ENCODE measurements around the gene INPP4B.

INPP4B gene

DNA sequence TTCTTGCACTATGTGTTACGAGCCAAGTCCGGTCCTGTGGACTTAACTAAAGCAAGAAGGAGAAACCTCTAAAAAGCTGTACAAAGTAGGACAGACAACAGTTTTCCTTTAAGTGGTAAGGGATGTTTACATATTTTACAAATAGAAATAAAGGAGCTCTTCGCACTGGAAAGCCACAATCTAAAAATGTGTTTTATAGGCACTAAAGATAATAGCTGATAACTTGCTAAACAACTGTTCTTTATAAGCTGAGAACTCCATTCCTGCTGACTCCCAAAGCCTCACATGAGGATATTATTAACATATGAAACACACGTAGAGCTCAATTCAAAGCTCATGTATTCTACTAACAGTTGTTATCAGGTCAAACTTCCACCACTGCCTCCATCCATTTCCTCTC lies 519.9 kb downstream of the INPP4B start:
- no peak for DNase-seq (ENCODE audit: low read depth)
- H3K4me3 ChIP-seq (ENCODE audit: control insufficient read depth, low read depth, low read length), result no peak overlapping the region
- TF ChIP-seq, protein P1, sequence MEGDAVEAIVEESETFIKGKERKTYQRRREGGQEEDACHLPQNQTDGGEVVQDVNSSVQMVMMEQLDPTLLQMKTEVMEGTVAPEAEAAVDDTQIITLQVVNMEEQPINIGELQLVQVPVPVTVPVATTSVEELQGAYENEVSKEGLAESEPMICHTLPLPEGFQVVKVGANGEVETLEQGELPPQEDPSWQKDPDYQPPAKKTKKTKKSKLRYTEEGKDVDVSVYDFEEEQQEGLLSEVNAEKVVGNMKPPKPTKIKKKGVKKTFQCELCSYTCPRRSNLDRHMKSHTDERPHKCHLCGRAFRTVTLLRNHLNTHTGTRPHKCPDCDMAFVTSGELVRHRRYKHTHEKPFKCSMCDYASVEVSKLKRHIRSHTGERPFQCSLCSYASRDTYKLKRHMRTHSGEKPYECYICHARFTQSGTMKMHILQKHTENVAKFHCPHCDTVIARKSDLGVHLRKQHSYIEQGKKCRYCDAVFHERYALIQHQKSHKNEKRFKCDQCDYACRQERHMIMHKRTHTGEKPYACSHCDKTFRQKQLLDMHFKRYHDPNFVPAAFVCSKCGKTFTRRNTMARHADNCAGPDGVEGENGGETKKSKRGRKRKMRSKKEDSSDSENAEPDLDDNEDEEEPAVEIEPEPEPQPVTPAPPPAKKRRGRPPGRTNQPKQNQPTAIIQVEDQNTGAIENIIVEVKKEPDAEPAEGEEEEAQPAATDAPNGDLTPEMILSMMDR (IDR thresholded peaks at IDR 0.05; ENCODE audit: control insufficient read depth, insufficient read depth, low read depth, low read length, missing control alignments), result no peak

DNA sequence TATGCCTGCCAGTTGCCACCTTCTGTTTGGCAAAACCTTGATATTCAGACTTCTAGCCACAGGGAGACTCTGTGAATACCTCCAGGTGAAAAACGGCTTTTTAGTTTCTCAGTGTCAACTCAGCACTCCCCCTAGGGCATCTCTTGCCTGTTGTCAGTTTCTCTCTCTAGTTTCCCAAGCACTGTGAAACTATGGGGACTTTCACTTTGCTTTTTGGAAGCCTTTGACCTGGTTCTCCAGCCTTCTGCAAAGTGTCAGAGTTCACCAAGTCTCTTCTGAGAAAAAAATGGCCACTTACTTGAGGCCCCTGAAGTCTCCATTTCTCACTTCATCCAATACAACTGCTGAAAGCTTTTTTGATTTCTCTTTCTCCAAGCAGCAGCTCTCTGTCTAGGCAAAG lies 521.5 kb downstream of the INPP4B start:
- no peak overlapping the region for H3K4me3 ChIP-seq (ENCODE audit: control insufficient read depth, low read depth, low read length)
- no peak for DNase-seq (ENCODE audit: low read depth)
- TF ChIP-seq, protein P1 (IDR thresholded peaks at IDR 0.05; ENCODE audit: control insufficient read depth, insufficient read depth, low read depth, low read length, missing control alignments), result no peak

DNA sequence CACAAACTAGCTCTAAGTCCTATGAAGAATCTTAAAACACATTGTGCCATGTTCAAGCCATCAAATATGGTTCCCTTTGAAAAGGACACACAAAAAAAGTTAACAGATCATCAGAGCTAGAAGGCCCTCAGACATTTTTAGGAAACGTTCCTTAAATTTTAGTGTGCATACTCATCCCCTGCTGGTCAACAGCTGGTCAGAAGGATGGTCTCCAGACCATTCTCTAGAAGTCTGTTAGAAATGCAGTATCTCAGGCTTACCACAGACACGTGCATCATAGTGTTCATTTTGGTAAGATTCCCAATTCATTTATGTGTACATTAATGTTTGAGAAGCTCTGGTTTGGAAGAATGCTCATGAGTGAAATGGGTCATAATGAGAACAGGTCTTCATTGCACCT lies 523.1 kb downstream of the INPP4B start:
- no peak for DNase-seq (ENCODE audit: low read depth)
- no peak overlapping the region for H3K4me3 ChIP-seq (ENCODE audit: control insufficient read depth, low read depth, low read length)
- TF ChIP-seq, protein P1 (IDR thresholded peaks at IDR 0.05; ENCODE audit: control insufficient read depth, insufficient read depth, low read depth, low read length, missing control alignments), result no peak

DNA sequence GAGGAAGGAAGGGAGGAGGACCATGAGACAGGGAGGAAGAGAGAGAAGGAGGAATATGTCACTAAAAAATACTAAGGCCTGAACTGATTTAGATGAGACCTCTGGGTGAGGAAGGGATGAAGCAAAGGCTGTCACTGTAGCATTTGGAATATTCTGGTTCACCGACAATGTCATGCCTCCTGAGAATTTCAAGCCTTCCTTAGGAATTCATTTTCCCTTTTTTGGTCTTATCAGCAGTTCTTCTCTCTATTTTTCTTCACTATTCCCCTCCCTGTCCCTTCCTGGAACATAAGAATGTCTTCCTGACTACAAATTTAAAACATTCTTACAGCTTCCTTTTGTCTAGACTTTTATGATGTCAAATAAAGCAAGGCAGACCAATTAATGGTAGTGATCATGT lies 527.8 kb downstream of the INPP4B start:
- no peak overlapping the region for H3K4me3 ChIP-seq (ENCODE audit: control insufficient read depth, low read depth, low read length)
- TF ChIP-seq, protein P1 (IDR thresholded peaks at IDR 0.05; ENCODE audit: control insufficient read depth, insufficient read depth, low read depth, low read length, missing control alignments), result no peak
- no peak for DNase-seq (ENCODE audit: low read depth)

DNA sequence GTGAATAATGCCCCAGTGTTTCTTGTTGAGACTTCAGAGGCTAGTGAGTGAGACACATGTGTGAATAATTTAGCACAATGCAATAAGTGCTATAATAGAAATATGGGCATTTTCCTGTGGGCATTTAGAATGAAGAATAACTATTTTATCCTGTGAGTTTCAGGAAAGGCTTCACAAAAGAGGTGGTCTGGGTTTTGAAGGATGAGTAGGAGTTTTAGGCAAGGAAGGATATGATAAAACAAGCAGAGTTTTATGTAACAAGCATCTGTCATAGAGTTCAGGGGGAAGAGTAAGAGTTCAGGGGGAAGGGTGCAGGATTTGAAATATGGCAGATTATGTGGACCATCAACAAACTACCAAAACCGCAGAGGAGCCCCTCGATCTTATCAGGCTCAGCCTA lies 529.2 kb downstream of the INPP4B start:
- TF ChIP-seq, protein P1 (IDR thresholded peaks at IDR 0.05; ENCODE audit: control insufficient read depth, insufficient read depth, low read depth, low read length, missing control alignments), result no peak
- no peak for DNase-seq (ENCODE audit: low read depth)
- no peak overlapping the region for H3K4me3 ChIP-seq (ENCODE audit: control insufficient read depth, low read depth, low read length)

DNA sequence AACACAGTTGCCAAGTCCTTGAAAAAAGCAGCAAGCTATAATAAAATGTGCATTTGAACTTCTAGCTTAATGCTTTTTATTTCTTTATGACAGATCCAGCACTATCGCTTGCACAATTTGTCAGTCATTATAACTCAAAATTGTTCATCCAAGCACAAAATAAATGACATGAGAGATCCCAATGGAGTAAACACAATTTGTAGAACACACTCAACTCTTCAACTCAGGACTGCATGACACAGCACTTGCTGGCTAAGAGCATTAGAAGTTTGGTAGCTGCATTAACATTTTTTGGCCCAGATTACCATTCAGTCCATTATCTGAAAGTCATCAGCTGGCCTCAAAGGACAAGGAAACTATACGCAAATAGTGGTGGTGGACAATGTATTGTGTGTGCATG lies 530.1 kb downstream of the INPP4B start:
- H3K4me3 ChIP-seq (ENCODE audit: control insufficient read depth, low read depth, low read length), result no peak overlapping the region
- TF ChIP-seq, protein P1 (IDR thresholded peaks at IDR 0.05; ENCODE audit: control insufficient read depth, insufficient read depth, low read depth, low read length, missing control alignments), result no peak
- DNase-seq (ENCODE audit: low read depth), result no peak

DNA sequence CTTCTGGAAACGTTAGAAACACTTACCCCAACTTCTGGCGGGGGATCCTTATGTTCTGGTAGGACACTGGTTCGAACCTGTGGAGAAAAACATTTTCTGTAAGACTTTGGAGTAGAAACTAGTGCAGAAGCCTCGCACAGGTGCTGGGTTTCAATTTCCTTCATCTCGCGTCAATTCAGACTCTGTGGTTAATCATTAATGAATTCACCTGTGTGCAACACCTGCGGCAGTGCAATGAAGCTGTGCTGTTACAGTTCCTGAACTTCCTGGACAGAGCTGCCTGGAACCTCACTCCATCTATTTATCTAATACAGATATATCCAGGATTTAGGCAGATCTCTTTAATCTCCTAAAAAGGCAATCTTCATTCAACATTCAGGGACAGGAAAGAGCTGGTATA lies 531.4 kb downstream of the INPP4B start:
- H3K4me3 ChIP-seq (ENCODE audit: control insufficient read depth, low read depth, low read length), result no peak overlapping the region
- DNase-seq (ENCODE audit: low read depth), result no peak
- TF ChIP-seq, protein P1 (IDR thresholded peaks at IDR 0.05; ENCODE audit: control insufficient read depth, insufficient read depth, low read depth, low read length, missing control alignments), result no peak

All from AG09309 (cell line).